HL-60 (cell line): ENCODE measurements around the gene POLE.

ENCODE experiments used
- CTCF ChIP-seq: IDR thresholded peaks from one replicate; pipeline ENCODE4 v1.5.1; 2011; ENCODE audit warnings: low read length, control low read depth, inconsistent platforms; ENCODE audit not compliant: insufficient read depth
- POLR2AphosphoS5 ChIP-seq: IDR thresholded peaks from 2 replicates; pipeline ENCODE4 v1.6.1; 2012; ENCODE audit warnings: low read depth
- REST ChIP-seq: IDR thresholded peaks from 2 replicates; pipeline ENCODE4 v1.6.1; 2012; ENCODE audit warnings: low read depth; ENCODE audit not compliant: insufficient replicate concordance

- no peak for TF ChIP-seq CTCF
- no peak for TF ChIP-seq REST
- TF ChIP-seq POLR2AphosphoS5 = no peak
Measured at GRCh38 chr12:132629330-132629729, 57.8 kb downstream of the POLE start.
